Endothelial cell of umbilical vein (primary cell): Measurements from ENCODE around the gene LIG3. TPM values are rescaled to one million over a fixed set of nuclear protein-coding genes. Genes with fewer than 3 reads are reported as not detected.

Experiments
- BruUV-seq: library from RNA; stranded (reverse); fragments of 400-500 nt; replicated peaks from 2 replicates; lab custom pipeline; 2021; lab: Mats Ljungman, UMichigan
- CTCF ChIA-PET: fragments of 300-600, 350-600 bp; sonication (Branson Sonifier 250); formaldehyde crosslinking; loops from one replicate; lab custom pipeline; 2021; ENCODE audit warnings: antibody characterized with exemption, inconsistent platforms; lab: Charles Lee
- POLR2A ChIA-PET: fragments of 300-600, 350-600 bp; sonication (Branson Sonifier 250); formaldehyde crosslinking; loops from one replicate; lab custom pipeline; 2021; ENCODE audit warnings: antibody characterized with exemption, inconsistent platforms; lab: Charles Lee
- DNase-seq: peaks from one replicate; pipeline ENCODE4 v3.0.0-alpha.2; 2011; ENCODE audit warnings: low read depth, low spot score
- FAIRE-seq: peaks from 2 replicates; lab custom pipeline; 2011; peaks lifted over from hg19 to GRCh38; lab: Jason Lieb, UNC
- H2AFZ ChIP-seq: 2 replicates; pipeline ENCODE4 v1.6.0; 2012; ENCODE audit warnings: low read depth, low read length, control low read depth, inconsistent platforms
- H3K27ac ChIP-seq: 2 replicates; pipeline ENCODE4 v1.5.1; 2011; ENCODE audit warnings: low read depth, mild to moderate bottlenecking, control low read depth, low read length, moderate library complexity; ENCODE audit not compliant: insufficient read depth
- H3K27me3 ChIP-seq, 2 experiments: 2 replicates each; pipeline versions ENCODE4 v1.6.0 to v1.6.1; 2011; ENCODE audit warnings: low read length in 2 of 2, mixed read lengths in 1 of 2; ENCODE audit not compliant: control insufficient read depth in 2 of 2, insufficient read depth in 2 of 2
- H3K36me3 ChIP-seq, 2 experiments: 2 replicates in 1 of 2; 3 replicates in 1 of 2; pipeline ENCODE4 v1.5.1; 2011; ENCODE audit warnings: low read length in 2 of 2, mild to moderate bottlenecking in 1 of 2, moderate library complexity in 1 of 2; ENCODE audit not compliant: control insufficient read depth in 2 of 2, insufficient read depth in 2 of 2; ENCODE audit errors: extremely low read depth in 1 of 2
- H3K4me1 ChIP-seq: 3 replicates; pipeline ENCODE4 v1.5.1; 2011; ENCODE audit warnings: mild to moderate bottlenecking, low read length; ENCODE audit not compliant: control insufficient read depth, insufficient read depth; ENCODE audit errors: extremely low read depth
- H3K4me2 ChIP-seq: 2 replicates; pipeline ENCODE4 v1.6.1; 2011; ENCODE audit warnings: low read length, control low read depth, mixed read lengths; ENCODE audit not compliant: insufficient read depth
- H3K4me3 ChIP-seq, 3 experiments: fragments of 200-600 bp in 1 of 3; sonication (generic), shearing (Covaris generic) in 1 of 3; replicated peaks in 1 of 3; 2 replicates each; pipeline ENCODE4 v1.5.1; 2011 to 2016; ENCODE audit warnings: control low read depth in 3 of 3, low read length in 3 of 3, mild to moderate bottlenecking in 2 of 3, inconsistent platforms in 1 of 3, low read depth in 1 of 3, moderate library complexity in 1 of 3; ENCODE audit not compliant: insufficient read depth in 1 of 3
- H3K79me2 ChIP-seq: 2 replicates; pipeline ENCODE4 v1.6.0; 2012; ENCODE audit warnings: low read length, inconsistent platforms; ENCODE audit not compliant: control insufficient read depth, insufficient read depth
- H3K9ac ChIP-seq: replicated peaks from 2 replicates; pipeline ENCODE3; 2011; ENCODE audit warnings: low read length, control low read depth; ENCODE audit not compliant: insufficient read depth; ENCODE audit errors: extremely low read depth
- H3K9me1 ChIP-seq: replicated peaks from 3 replicates; pipeline ENCODE4 v1.6.0; 2011; ENCODE audit warnings: mild to moderate bottlenecking, low read length; ENCODE audit not compliant: control insufficient read depth, insufficient read depth; ENCODE audit errors: extremely low read depth
- H3K9me3 ChIP-seq: replicated peaks from 2 replicates; pipeline ENCODE4 v1.5.1; 2012; ENCODE audit warnings: low read length, inconsistent platforms; ENCODE audit not compliant: control insufficient read depth, insufficient read depth
- H4K20me1 ChIP-seq: replicated peaks from 2 replicates; pipeline ENCODE3; 2011; ENCODE audit warnings: mild to moderate bottlenecking, low read length; ENCODE audit not compliant: control insufficient read depth, insufficient read depth; ENCODE audit errors: extremely low read depth
- EZH2 ChIP-seq: IDR thresholded peaks from 2 replicates; pipeline ENCODE4 v1.6.1; 2012; ENCODE audit warnings: borderline replicate concordance, low read depth, mild to moderate bottlenecking, moderate library complexity, low read length, inconsistent platforms; ENCODE audit not compliant: severe bottlenecking
- FOS ChIP-seq: IDR thresholded peaks from 2 replicates; pipeline ENCODE4 v1.6.1; 2011; ENCODE audit warnings: mild to moderate bottlenecking, low read length, moderate library complexity, borderline replicate concordance; ENCODE audit not compliant: insufficient read depth
- GATA2 ChIP-seq: IDR thresholded peaks from 2 replicates; pipeline ENCODE4 v1.7.0; 2011; ENCODE audit warnings: low read depth, mild to moderate bottlenecking, moderate library complexity, mixed read lengths, low read length; ENCODE audit not compliant: insufficient read length, insufficient read depth
- JUN ChIP-seq: IDR thresholded peaks from 2 replicates; pipeline ENCODE4 v1.6.1; 2011; ENCODE audit warnings: borderline replicate concordance, low read depth; ENCODE audit not compliant: insufficient read length, insufficient read depth
- MYC ChIP-seq: IDR thresholded peaks from one replicate; pipeline ENCODE4 v1.6.1; 2011; ENCODE audit warnings: mild to moderate bottlenecking, low read depth, low read length
- POLR2A ChIP-seq: IDR thresholded peaks from 2 replicates; pipeline ENCODE4 v1.6.1; 2012; ENCODE audit warnings: low read depth, mild to moderate bottlenecking, control low read depth, low read length
- POLR2AphosphoS5 ChIP-seq: IDR thresholded peaks from 2 replicates; pipeline ENCODE4 v1.6.1; 2012; ENCODE audit warnings: low read depth, mild to moderate bottlenecking, control low read depth, low read length, moderate library complexity; ENCODE audit not compliant: insufficient read depth
- dilution Hi-C: fragments of 300-500 bp; cut with MboI; formaldehyde crosslinking; loops from one replicate; pipeline ENCODE4 v1.15.0; 2019; ENCODE audit warnings: low sequenced_read_pairs; ENCODE audit not compliant: extremely low pct_ligation_motif_present
- intact Hi-C: fragments of 100-400 bp; cut with micrococcal nuclease; formaldehyde crosslinking; loops from one replicate; pipeline ENCODE4 v1.10.0; 2022
- polyA plus RNA-seq, 4 experiments: library from polyadenylated mRNA; depleted of rRNA in 3 of 4; stranded (reverse) in 3 of 4; unstranded in 1 of 4; fragments of >200 nt; gene quantifications; 2 replicates each; pipeline versions ENCODE4 v1.2.1 to v1.2.3, GENCODE V29; 2011 to 2012; ENCODE audit warnings: missing spikeins in 1 of 4
- total RNA-seq: library from RNA; stranded (reverse); gene quantifications from 2 replicates; pipeline ENCODE4 v1.2.3, GENCODE V29; 2021
- TF ChIP-seq, protein P1 (sequence below): IDR thresholded peaks from 2 replicates; pipeline ENCODE4 v1.6.1; 2011; ENCODE audit not compliant: insufficient read depth, insufficient read length
- TF ChIP-seq, protein P2 (sequence below), 2 donors: IDR thresholded peaks; 1 replicate in 1 of 2; 2 replicates in 1 of 2; pipeline ENCODE4 v1.5.1; 2011; ENCODE audit warnings: low read length in 2 of 2, mild to moderate bottlenecking in 2 of 2, moderate library complexity in 2 of 2, control low read depth in 1 of 2, inconsistent platforms in 1 of 2, low read depth in 1 of 2; ENCODE audit not compliant: insufficient read depth in 1 of 2; ENCODE audit errors: extremely low read depth in 1 of 2

The LIG3 gene
- total and polyA plus RNA-seq, 2 donors (not counting 3 experiments of a cell fraction or from before 2014, with no cell fraction given) = 25.8 to 35.3 TPM

DNA sequence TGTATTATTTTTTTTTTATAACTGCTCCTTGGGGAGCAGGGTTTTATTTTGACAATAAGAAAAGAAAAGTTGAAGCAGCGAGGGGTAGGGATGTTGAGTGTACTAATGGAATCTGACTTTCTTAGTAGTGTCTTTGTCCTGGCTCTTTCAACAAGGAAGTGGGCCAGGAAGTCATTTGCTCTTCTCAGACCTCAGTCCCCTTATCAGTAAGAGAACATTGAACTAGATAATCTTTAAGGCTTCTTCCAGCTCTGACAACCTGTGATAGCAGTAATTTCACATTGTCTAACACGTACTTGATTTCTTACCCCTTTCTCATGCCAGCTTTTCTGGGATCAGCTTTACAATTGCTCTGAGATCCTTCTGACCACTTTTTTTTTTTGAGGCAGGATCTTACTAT lies 8.3 kb downstream of the LIG3 start:
- no peaks in the 10 kb centered on the region for H4K20me1 ChIP-seq
- H2AFZ ChIP-seq = no peak overlapping the region
- no peak overlapping the region for H3K27ac ChIP-seq
- BruUV-seq = no TSS peak
- CTCF ChIA-PET = no interaction called here
- H3K9ac ChIP-seq = no peak overlapping the region
- H3K36me3 ChIP-seq = peaks cover 12 to 13% of the 10 kb centered on the region in 2 experiments
- H3K4me3 ChIP-seq = no peak overlapping the region
- H3K9me1 ChIP-seq = no peaks in the 10 kb centered on the region
- POLR2A ChIA-PET = interaction anchor here (1.4 kb wide), 1 partner anchor 8 kb away, joined by 3 read pairs; the partner anchor contains the start of gene LIG3
- no peak for TF ChIP-seq FOS
- TF ChIP-seq GATA2 = no peak
- TF ChIP-seq, protein P1, sequence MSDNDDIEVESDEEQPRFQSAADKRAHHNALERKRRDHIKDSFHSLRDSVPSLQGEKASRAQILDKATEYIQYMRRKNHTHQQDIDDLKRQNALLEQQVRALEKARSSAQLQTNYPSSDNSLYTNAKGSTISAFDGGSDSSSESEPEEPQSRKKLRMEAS = no peak
- no peak for TF ChIP-seq MYC
- no peak for TF ChIP-seq JUN
- no peak for TF ChIP-seq POLR2AphosphoS5
- TF ChIP-seq, protein P2, sequence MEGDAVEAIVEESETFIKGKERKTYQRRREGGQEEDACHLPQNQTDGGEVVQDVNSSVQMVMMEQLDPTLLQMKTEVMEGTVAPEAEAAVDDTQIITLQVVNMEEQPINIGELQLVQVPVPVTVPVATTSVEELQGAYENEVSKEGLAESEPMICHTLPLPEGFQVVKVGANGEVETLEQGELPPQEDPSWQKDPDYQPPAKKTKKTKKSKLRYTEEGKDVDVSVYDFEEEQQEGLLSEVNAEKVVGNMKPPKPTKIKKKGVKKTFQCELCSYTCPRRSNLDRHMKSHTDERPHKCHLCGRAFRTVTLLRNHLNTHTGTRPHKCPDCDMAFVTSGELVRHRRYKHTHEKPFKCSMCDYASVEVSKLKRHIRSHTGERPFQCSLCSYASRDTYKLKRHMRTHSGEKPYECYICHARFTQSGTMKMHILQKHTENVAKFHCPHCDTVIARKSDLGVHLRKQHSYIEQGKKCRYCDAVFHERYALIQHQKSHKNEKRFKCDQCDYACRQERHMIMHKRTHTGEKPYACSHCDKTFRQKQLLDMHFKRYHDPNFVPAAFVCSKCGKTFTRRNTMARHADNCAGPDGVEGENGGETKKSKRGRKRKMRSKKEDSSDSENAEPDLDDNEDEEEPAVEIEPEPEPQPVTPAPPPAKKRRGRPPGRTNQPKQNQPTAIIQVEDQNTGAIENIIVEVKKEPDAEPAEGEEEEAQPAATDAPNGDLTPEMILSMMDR (IDR thresholded peaks at IDR 0.05; ENCODE audit: extremely low read depth in 1 of 2, insufficient read depth in 1 of 2, low read depth in 1 of 2, low read length in 2 of 2) = no peak
- TF ChIP-seq EZH2 = no peak
- TF ChIP-seq POLR2A = no peak
- no peak for FAIRE-seq
- no peaks in the 10 kb centered on the region for H3K27me3 ChIP-seq
- dilution Hi-C loops = loop anchor here (25.0 kb wide), 1 partner anchor 124 kb away; the partner anchor contains the start of genes FNDC8 and RAD51D
- no peak for DNase-seq
- no peak overlapping the region for H3K4me2 ChIP-seq
- intact Hi-C loops = loop anchor here (10.0 kb wide), 2 partner anchors 444 to 556 kb away; no protein-coding TSS in a partner anchor
- no peaks in the 10 kb centered on the region for H3K4me1 ChIP-seq
- H3K79me2 ChIP-seq = peaks cover 1% of the 10 kb centered on the region
- H3K9me3 ChIP-seq = no peaks in the 10 kb centered on the region
